HG03025 (cell line): ENCODE data around the gene CEACAM16.

ENCODE experiments used
- ATAC-seq: cut with Tn5 transposase; IDR thresholded peaks from one replicate; pipeline ENCODE4 v1.9.1; 2021; ENCODE audit warnings: mild to moderate bottlenecking, moderate library complexity; ENCODE audit not compliant: unreplicated experiment, low FRiP score

Gene CEACAM16

DNA sequence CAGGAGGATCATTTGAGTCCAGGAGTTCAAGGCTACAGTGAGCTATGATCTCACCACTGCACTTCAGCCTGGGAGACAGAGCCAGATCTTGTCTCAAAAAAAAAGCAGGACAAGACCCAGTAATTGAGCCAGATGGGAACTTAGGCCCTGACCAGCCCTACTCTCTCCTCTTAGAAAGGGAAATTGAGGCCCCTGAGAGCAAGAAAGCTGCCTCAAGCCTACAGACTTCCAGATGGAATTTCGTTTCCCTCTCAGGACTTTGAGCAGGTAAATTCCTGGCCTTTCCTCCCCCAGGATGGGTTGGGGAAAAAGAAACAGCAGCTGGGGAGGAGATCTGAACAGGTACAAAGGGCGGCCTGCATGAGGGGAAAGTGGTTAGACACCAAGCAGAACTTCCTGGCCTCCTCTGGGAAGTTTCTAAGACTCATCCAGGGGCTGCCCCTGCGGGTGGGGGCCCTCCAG, 46.0 kb downstream of the CEACAM16 start:
- ATAC-seq, result no peak

DNA sequence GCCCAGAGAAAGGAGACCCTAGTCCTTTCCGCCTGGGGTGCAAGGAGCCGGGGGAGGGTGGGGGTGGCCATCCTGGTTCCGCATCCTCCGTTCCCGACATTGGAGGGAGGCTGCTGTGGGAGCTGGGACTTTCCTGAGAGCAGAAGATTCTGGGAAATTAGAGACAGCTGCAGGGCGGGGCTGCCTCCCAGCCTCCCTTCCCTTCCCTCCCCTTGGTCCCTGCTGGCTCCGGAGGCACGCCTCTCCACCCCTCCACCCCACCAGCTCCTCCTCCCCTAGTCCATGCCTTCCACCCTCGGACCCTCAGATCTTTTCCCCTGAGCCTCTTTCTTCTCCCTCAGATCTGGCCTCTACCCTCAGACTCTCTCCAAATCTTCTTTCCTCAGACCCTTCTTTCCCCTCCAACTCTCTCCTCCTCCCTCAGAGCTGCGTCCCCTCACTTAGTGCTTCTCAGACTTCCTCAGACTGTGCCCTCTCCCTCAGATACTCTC, 46.4 kb downstream of the CEACAM16 start:
- ATAC-seq, result no peak

DNA sequence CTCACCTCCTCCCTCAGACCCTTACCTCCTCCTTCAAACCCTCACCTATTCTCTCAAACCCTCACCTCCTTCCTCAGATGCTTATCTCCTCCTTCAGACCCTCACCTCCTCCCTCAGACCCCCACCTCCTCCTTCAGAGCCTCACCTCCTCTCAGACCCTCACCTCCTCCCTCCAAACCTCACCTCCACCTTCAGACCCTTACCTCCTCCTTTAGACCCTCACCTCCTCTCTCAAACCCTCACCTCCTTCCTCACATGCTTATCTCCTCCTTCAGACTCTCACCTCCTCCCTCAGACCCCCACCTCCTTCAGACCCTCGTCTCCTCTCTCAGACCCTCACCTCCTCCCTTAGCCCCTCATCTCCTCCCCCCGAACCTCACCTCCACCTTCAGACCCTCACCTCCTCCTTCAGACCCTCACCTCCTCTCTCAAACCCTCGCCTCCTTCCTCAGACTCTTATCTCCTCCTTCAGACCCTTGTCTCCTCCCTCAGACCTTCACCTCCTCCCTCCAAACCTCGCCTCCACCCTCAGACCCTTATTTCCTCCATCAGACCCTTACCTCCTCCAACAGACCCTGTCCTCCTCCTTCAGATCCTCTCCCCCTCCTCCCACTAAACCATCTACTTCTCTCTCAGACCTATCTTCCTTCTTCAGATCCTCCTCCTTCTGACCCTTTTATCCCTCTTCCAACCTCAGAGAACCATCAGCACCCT, 47.1 kb downstream of the CEACAM16 start:
- no peak for ATAC-seq

DNA sequence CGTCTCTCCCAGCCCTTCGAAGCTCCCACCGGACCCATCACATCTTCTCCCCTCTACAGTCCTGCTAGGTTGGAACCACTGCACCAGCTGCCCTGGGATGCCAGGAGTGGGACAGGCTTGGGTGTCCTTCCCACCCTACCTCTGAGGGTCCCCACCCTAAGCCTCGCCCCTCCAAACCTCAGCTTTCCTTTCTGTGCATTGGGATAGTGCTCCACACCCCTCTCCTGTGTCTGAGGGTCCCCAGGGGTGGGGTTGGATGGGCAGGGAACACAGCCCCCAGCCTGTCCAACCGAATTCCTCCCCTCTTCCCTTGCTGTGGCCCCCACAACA, 47.6 kb downstream of the CEACAM16 start:
- ATAC-seq, result no peak

DNA sequence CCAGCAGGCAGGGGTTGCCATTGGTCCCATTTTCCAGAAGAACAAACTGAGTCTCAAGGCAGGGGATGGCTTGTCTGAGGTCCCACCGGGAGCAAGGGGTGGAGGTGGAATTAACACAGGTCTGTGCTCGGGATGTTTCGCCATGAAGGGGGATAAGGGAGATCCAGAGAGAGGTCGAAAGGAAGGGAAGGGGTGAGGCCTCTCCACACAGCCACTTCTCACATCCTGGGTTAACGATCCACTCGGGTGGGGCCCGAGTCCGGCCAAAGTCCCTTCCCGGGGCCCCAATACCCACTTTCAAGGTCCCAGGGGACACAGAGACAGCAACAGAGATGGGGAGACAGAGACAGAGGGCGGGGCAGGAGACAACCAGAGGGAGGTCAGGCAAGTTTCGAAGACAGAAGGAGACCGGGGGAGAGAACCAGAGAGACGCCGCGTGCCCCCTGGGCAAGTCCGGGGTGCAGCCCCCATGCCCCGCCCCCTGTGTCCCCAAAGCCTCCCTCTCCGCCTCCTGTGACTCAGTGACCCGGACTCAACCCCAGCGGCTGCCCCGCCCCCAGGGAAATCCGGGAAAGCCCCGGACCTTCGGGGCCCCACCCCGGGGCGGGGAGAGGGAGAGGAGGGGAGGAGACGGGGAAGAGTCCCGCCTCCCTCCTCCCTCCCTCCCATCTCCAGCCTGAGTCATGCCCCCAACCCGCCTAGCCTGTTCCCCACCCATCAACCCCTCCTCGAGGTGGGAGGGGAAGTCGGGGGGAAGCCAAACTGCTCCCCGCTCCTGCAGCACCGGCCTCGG, 48.2 kb downstream of the CEACAM16 start:
- ATAC-seq, result peak; percentile 41

DNA sequence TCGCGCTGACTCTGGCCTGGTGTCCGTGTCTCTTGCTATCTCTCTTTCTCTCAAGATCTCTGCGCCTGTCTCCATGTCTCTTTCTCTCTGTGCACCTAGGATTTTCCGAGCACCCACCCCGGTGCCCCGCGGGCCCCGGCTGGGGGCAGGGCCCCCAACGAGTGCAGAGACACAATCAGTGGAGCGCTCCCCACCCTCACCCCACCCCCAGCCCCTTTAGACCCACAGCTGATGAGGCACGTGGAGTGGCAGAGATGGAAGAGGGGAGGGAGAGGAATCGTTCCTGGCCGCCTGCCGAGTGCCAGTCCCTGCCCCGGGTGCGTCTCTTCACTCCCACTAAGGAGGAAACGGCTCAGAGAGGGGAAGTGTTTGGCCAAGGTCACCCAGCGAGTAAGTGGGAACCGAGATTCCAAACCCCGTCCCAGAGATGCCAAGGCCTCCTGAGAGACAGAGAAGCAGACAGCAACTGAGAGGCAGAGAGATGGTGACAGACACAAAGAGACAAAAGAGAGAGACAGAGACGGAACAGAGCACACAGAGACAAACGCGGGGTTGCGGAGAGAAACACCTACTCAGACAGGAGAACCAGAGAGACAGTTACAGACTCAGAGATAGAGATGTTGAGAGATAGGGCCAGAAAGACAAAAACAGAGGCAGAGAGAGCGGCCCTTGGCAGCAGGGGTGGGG, 48.9 kb downstream of the CEACAM16 start:
- peak; percentile 13 for ATAC-seq

DNA sequence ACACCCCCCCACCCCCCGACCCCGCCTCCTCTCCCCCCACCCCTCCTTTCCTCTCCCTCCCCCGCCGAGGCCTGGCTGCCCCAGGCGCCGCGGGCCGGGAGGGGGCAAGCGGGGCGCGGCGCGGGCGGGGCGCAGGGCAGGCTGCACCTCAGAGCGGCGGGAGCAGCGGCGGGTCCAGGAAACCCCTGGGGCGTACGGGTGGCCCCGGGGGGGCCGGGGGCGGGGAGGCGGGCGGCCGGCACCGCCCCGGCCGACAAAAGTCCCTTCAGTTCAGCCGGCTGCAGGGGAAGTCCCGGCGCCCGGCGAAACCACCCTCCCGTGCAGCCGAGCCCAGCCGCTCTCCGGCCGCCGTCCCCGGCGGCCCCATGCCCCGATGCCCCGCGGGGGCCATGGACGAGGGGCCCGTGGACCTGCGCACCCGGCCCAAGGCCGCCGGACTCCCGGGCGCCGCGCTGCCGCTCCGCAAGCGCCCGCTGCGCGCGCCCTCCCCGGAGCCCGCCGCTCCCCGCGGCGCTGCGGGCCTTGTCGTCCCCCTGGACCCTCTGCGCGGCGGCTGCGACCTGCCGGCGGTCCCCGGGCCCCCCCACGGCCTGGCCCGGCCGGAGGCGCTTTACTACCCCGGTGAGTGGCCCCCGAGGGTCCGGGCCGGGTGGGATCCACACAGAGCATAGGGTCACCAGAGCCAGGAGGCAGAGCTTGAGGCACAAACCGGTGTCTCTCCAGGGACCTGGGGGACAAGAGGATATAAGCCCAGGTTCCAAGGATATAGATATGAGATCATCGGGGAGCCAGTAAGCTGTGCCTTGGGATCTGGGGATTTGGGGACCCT, 49.7 kb downstream of the CEACAM16 start, which contains the start of gene BCL3:
BCL3 (plus strand) TSS at position 283 of the 829 bp plus-strand sequence; CDS start at position 366, 83 bp downstream.
- ATAC-seq, result no peak

DNA sequence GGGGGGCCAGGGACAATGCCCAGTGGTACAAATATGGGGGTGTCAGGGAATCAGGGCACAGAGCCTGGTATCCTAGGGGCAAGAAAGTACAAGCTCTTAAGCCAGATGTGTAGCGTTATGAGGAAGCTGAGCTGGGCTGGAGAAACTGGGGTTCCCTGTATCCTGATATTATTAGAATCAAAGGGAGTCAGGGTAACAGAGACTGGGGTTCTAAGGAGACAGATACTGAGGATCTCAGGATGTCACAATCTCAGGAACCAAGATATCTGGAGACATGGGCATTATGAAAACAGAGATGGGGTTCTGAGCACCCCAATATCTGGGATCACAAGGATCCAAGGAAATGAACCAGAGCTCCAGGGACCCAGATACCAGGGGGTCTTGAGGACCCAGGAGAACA, 50.3 kb downstream of the CEACAM16 start:
- ATAC-seq, result no peak

DNA sequence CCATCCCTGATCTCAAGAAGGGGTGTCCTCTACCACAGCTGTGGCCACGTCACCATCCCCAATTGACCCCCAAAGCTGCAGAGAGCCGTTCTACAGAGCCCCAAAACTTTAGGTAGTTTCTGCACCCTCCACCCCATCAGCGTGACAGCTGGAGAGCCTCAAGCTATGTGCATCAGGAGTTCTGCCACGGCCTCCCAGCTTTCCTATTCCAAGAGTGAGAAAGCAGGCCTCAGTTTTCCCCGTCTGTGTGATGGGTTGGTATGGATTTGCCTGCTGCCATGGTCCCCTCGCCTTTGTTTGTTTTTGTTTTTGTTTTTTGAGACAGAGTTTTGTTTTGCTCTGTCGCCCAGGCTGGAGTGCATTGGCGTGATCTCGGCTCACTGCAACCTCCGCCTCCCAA, 51.0 kb downstream of the CEACAM16 start:
- ATAC-seq, result no peak

DNA sequence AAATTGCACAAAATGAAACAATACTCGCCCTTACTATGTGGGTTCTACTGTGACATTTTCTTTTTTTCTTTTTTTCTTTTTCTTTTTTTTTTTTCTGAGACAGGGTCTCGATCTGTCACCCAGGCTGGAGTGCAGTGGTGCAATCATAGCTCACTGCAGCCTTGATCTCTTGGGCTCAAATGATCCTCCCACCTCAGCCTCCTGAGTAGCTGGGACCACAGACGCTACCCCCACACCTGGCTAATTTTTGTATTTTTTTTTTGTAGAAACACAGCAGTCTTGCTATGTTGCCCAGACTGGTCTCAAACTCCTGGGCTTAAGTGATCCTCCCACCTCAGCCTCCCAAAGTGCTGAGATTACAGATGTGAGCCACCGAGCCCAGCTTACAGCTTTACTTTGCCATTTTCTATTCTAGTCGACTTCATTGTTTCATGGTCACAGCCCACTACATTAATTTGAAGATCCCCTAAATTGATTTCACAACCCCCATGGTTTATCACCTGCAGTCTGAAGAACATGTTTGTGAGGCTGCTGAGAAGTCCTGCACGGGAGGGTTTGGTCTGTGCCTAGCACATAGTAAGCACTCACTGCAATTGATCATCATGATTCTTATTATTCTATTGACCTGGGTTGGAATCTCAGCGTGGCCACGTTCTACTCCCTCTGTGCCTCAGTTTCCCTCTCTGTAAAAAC, 53.3 kb downstream of the CEACAM16 start:
- ATAC-seq, result no peak

DNA sequence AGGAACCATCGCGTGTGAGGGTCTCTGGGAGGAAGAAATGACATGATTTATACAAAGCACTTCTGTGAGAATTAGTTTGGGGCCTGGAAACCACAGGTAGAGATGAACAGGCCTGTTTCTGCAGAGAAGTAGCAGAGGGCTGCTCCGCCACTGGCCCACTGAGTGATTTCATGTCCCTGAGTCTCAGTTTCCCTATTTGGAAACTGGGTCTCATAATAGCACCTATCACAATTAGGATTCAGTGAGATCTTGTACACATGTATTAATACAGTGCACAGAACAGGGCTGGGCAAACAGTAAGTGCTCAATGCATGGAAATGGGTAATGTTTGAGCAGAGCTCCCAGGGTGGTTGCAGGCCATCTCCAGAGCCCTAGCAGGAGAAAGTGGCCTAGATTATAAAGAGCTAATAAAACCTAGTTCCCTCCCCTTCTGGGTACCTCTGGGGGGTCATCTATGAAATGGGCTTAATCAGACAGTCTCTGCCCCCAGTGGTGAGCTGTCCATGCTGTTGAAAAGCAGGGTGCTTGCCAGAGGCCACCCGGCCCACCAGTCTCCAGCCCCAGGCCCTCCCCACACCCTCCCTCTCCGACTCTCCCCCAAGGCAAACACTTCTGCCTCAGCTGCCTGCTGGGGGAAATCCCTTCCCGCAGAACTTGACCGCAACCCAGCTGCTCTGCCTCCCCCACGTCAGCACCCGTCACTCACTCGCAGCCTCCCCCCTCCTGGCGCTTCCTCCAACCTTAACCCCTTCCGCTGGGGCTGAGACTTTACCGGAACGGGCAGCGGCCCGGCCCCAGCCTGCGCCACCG, 54.1 kb downstream of the CEACAM16 start:
- ATAC-seq, result peak; percentile 54

DNA sequence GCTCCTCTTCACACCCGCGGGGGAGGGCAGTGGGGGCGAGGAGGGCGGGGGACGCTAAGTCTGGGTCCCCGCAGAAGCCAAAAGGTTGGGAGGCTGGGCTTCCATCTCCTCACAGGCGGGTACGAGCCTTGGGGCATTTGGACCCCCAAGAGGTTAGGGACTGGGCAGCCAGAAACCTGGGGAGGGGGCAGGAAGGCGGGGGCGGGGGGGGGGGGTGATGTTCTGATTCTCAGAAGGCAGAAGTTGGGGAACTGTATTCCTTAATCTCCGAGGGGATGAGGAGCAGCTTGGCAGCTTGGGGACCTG, 54.6 kb downstream of the CEACAM16 start:
- ATAC-seq, result no peak

DNA sequence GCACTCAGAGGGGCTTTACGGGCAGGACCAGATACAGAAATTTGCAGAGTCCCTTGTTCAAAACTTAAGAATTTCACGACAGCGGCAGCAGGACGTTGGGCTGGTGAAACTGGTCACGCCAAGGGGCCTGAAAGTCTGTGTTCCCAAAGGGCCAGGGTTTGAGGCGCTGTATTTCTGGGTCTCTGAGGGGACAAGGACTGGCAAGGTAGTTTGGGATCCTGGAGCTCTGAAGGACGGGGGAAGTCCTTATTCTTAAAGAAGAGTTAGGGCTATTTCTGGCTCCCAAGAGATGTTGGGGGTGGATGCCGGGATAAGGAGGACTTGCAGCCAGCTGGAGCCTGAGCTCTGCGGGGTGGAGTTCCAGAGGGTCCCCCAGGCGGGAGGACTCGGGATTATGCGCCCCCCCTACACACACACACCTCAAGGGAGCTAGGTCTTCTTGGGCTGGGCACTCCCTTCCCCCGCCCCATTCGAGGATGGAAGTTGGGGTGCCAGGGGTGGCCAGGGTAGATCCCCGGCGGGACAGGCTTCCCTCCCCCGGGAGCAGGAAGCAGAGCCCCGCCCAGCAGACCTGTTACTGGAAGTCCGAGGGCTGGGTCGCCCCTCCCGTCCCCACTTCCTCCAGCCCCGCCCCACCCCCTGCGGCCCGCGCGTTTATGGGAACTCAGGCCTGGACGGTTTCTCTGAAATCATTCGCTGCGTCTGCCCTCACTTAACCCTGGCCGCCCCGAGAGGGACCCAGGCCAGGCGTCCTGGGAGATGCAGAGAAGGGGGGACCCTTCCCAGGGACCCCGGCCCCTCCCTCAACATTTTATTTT, 55.2 kb downstream of the CEACAM16 start:
- ATAC-seq, result no peak

DNA sequence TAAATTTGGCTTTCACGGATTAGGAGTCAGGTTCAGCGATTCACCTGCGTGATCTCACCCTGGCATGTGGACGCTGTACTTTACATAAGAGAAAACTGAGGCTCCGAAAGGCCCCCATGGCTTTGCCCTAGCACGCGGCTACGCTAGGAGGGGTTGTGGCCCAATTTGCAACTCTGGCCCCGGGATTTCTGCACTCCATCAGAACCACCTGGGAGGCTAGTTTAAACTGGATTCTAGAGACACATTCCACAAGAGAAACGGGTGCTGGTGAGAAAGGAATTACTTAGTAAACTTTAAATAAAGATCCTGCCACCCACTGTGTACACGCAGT, 55.8 kb downstream of the CEACAM16 start:
- no peak for ATAC-seq

DNA sequence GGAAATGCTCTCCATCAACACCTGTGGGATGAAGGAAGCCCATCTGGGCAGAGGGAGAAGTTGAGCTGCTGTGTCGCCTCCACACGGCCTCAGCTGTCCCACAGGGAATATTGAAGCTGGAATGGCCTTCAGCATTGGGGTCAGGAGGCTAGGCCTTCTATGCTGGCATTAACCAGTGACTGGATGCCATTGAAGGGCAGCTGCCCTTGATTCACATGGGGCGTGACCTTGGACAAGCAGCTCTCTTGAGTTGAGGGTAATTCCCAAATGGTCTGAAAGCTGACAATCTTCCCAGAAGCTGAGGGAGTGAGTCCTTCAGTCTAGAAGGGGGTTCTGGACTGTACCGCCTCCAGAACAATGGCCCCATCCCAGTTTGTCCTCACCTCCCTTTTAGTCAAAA, 56.3 kb downstream of the CEACAM16 start:
- no peak for ATAC-seq

DNA sequence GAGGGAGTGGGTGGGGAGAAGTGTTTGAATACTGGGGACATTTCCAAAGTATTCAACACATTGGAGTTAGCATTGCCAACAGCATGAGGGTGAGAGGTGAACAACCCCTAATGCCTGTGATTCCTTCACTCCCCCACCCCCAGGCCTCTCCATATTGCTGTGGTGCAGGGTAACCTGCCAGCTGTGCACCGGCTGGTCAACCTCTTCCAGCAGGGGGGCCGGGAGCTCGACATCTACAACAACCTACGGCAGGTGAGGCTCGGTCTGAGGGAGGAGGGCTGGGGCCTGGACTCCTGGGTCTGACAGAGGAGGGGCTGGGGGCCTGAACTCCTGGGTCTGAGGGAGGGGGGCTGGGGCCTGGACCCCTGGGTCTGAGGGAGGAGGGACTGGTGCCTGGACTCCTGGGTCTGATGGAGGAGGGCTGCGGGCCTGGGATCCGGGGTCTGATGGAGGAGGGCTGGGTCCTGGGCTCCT, 57.2 kb downstream of the CEACAM16 start:
- no peak for ATAC-seq

DNA sequence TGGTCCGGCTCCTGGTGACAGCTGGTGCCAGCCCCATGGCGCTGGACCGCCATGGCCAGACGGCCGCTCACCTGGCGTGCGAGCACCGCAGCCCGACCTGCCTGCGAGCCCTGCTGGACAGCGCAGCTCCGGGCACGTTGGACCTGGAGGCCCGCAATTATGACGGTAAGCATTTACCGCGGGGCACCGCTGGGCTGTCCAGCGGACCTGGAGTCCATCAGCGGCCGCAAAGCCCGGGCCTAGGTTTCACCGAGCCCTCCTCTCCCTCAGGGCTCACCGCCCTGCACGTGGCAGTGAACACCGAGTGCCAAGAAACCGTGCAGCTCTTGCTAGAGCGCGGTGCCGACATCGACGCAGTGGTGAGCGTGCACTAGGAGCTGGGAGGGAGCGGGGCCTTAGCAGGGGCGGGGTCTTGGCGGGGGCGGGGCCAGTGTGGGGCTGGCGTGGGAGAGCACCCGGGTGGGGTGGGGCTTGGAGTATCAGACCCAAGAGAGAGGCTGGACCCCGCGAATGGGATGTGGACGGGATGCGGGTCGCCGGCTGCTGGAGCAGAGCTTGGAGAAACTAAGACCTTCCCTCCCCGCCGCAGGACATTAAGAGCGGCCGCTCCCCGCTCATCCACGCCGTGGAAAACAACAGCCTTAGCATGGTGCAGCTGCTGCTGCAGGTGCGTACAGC, 58.2 kb downstream of the CEACAM16 start:
- ATAC-seq, result no peak
